ENCODE results near the gene OTX2. TPM values are rescaled to one million over a fixed set of nuclear protein-coding genes. Genes with fewer than 3 reads are reported as not detected.

OTX2 gene
- total and polyA plus RNA-seq, 2 of the 4 experiments (the other 2 are of a cell fraction) = not detected

DNA sequence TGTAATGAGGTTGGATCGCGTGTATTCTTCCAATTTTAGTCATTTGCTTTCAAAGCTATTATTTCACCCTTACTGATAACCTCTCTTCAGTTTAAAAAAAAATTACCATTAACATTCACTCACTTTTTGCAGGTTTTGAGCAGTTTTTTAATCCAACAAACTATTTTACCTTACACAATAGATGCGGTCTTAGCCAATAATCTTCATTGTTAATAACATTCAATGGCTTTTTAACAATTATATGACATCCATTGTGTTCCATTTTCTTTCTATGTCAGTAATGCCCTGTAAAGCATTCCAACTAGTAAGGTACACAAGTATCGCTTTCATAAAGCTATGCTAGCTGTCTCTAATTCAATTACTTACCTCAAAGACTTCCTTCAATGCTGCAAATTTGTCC lies 18.9 kb upstream of the OTX2 start:
- no peaks in the 10 kb centered on the region for H4K20me1 ChIP-seq (ENCODE audit: insufficient read depth, low read length)

More for the DNA sequence above, 18.9 kb upstream of the OTX2 start:
- Histone ChIP-seq H3K9me1 (ENCODE audit: insufficient read depth, low read length) (no peaks in the 10 kb centered on the region), H3K23ac (ENCODE audit: low read depth, low read length) (no peak overlapping the region), H4K91ac (ENCODE audit: insufficient read depth, low read depth, low read length) (no peak overlapping the region), H3K4me2 (ENCODE audit: low read depth, low read length) (no peak overlapping the region), H3K4me1 (ENCODE audit: control insufficient read depth, insufficient read depth, low read length) (no peaks in the 10 kb centered on the region), H3K14ac (replicated peaks; ENCODE audit: low read depth, low read length) (no peak overlapping the region), H3K27me3 (ENCODE audit: control insufficient read depth, insufficient read depth, low read length) (no peaks in the 10 kb centered on the region), H3K18ac (ENCODE audit: low read depth, low read length) (no peak overlapping the region), H2AK5ac (ENCODE audit: low read depth, low read length) (no peak overlapping the region), H2AFZ (replicated peaks; ENCODE audit: low read length, poor library complexity) (no peak overlapping the region), H3K4me3 (ENCODE audit: insufficient read depth, low read depth, low read length) (no peak overlapping the region), H3K27ac (ENCODE audit: insufficient read depth, low read length) (no peak overlapping the region), H3K56ac (ENCODE audit: extremely low read depth, insufficient read depth, low read length) (no peak overlapping the region), H2BK20ac (ENCODE audit: low read depth, low read length) (no peak overlapping the region), H4K5ac (ENCODE audit: low read depth, low read length) (no peak overlapping the region), H4K8ac (ENCODE audit: low read depth in 2 of 2, low read length in 2 of 2) (no peak overlapping the region), H2BK120ac (ENCODE audit: low read depth, low read length) (no peak overlapping the region), H2BK5ac (ENCODE audit: low read depth, low read length, poor library complexity, severe bottlenecking) (no peak overlapping the region), H2BK15ac (ENCODE audit: low read depth, low read length) (no peak overlapping the region), H3K9ac (ENCODE audit: low read depth, low read length) (no peak overlapping the region), H3K9me3 (ENCODE audit: control insufficient read depth, insufficient read depth, low read length) (no peaks in the 10 kb centered on the region), H3K36me3 (ENCODE audit: control insufficient read depth, insufficient read depth, low read length) (no peaks in the 10 kb centered on the region), H2AK9ac (replicated peaks; ENCODE audit: low read depth, low read length, poor library complexity) (no peak overlapping the region), H3K79me1 (ENCODE audit: low read depth in 1 of 2, low read length in 2 of 2) (no peaks in the 10 kb centered on the region), H3K4ac (ENCODE audit: low read depth, low read length) (no peak overlapping the region)
- no peak for DNase-seq
- in situ Hi-C loops (cut with MboI; ENCODE audit: low sequenced_read_pairs) (no loop called here), dilution Hi-C loops (cut with HindIII; ENCODE audit: low sequenced_read_pairs, unreplicated experiment) (no loop called here), intact Hi-C loops (cut with micrococcal nuclease) (no loop called here)
- ATAC-seq (ENCODE audit: low read depth) = no peak
- TF ChIP-seq SMC3 (IDR thresholded peaks at IDR 0.05; ENCODE audit: low read depth, low read length) (no peak), NFE2L2 (IDR thresholded peaks at IDR 0.05; ENCODE audit: low read depth, low read length) (no peak)
- TF ChIP-seq, protein P1, sequence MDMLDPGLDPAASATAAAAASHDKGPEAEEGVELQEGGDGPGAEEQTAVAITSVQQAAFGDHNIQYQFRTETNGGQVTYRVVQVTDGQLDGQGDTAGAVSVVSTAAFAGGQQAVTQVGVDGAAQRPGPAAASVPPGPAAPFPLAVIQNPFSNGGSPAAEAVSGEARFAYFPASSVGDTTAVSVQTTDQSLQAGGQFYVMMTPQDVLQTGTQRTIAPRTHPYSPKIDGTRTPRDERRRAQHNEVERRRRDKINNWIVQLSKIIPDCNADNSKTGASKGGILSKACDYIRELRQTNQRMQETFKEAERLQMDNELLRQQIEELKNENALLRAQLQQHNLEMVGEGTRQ (IDR thresholded peaks at IDR 0.05; ENCODE audit: low read depth, low read length) = no peak
- TF ChIP-seq, protein P2, sequence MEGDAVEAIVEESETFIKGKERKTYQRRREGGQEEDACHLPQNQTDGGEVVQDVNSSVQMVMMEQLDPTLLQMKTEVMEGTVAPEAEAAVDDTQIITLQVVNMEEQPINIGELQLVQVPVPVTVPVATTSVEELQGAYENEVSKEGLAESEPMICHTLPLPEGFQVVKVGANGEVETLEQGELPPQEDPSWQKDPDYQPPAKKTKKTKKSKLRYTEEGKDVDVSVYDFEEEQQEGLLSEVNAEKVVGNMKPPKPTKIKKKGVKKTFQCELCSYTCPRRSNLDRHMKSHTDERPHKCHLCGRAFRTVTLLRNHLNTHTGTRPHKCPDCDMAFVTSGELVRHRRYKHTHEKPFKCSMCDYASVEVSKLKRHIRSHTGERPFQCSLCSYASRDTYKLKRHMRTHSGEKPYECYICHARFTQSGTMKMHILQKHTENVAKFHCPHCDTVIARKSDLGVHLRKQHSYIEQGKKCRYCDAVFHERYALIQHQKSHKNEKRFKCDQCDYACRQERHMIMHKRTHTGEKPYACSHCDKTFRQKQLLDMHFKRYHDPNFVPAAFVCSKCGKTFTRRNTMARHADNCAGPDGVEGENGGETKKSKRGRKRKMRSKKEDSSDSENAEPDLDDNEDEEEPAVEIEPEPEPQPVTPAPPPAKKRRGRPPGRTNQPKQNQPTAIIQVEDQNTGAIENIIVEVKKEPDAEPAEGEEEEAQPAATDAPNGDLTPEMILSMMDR (conservative IDR thresholded peaks at IDR 0.05; ENCODE audit: low read depth, low read length) = no peak
- CTCF ChIA-PET = interaction anchor here (0.6 kb wide), 1 partner anchor 79 kb away, joined by 3 read pairs; no protein-coding TSS in a partner anchor
- no TSS peak for BruUV-seq (replicated peaks)
- 80% methylated on average over 1 of the region's 4 CpGs; no CpG with 5 or more reads in 1 of the 2 experiments for WGBS, 2 experiments (ENCODE audit: extremely low coverage in 2 of 2, insufficient read length in 1 of 2)
- POLR2A ChIA-PET (ENCODE audit: unreplicated experiment) = no interaction called here

All from IMR-90 (cell line).